Activated naive CD4-positive, alpha-beta T cell treated with anti-CD3 and anti-CD28 coated beads for 36 hours (primary cell): ENCODE results near the gene PTPN9. TPM values are rescaled to one million over a fixed set of nuclear protein-coding genes. Genes with fewer than 3 reads are reported as not detected.

Experiments
- CTCF ChIA-PET: fragments of 350-600 bp; sonication (Branson Sonifier 250); formaldehyde crosslinking; loops from one replicate; lab custom pipeline; 2021; ENCODE audit warnings: antibody characterized with exemption; lab: Charles Lee
- DNase-seq: peaks from one replicate; pipeline ENCODE4 v3.0.0-alpha.2; 2020
- H3K27ac Mint-ChIP-seq: one replicate; pipeline ENCODE4 v1.8.0; 2021; ENCODE audit warnings: mild to moderate bottlenecking, mixed read lengths
- H3K27me3 Mint-ChIP-seq: one replicate; pipeline ENCODE4 v1.8.0; 2021; ENCODE audit warnings: low read depth, mixed read lengths
- H3K36me3 Mint-ChIP-seq: one replicate; pipeline ENCODE4 v1.8.0; 2021; ENCODE audit warnings: low read depth, mixed read lengths
- H3K4me1 Mint-ChIP-seq: one replicate; pipeline ENCODE4 v1.8.0; 2021; ENCODE audit warnings: low read depth, mixed read lengths
- H3K4me3 Mint-ChIP-seq: one replicate; pipeline ENCODE4 v1.8.0; 2021; ENCODE audit warnings: mild to moderate bottlenecking, moderate library complexity, mixed read lengths
- H3K9me3 Mint-ChIP-seq: one replicate; pipeline ENCODE4 v1.8.0; 2021; ENCODE audit warnings: mixed read lengths
- intact Hi-C: fragments of 100-400 bp; cut with micrococcal nuclease; formaldehyde crosslinking; loops from one replicate; pipeline ENCODE4 v1.15.1; 2023
- total RNA-seq, 2 experiments: library from RNA; stranded (reverse); gene quantifications; one replicate each; pipeline ENCODE4 v1.2.3, GENCODE V29; 2021

PTPN9 gene
- total RNA-seq: 10 to 100 TPM in 1 of 2 experiments, 1 to 10 TPM in 1; 9.5 to 10.1 TPM

- Mint-ChIP-seq H3K36me3 (peaks cover 1% of the 10 kb centered on the region), H3K9me3 (no peaks in the 10 kb centered on the region), H3K4me3 (peak within 1 kb of the TSS; percentile 90), H3K27me3 (no peaks in the 10 kb centered on the region), H3K4me1 (peaks cover 14% of the 10 kb centered on the region), H3K27ac (peak within 1 kb of the TSS; percentile 86)
- CTCF ChIA-PET: interaction anchor here (1.0 to 1.3 kb wide), 4 partner anchors 16 to 211 kb away, joined by 3 to 4 read pairs (median 3); partner anchors contain the start of gene MAN2C1
- peak; percentile 76 for DNase-seq
- intact Hi-C loops: loop anchor here (1.0 to 2.0 kb wide), 4 partner anchors 46 to 210 kb away; partner anchors contain the start of genes IMP3, MAN2C1, SIN3A and SNUPN
These were observed at the start of gene PTPN9 for GRCh38 chr15:75578948-75579920. Gene PTPN9 (minus strand): TSS chr15:75579315. CDS start chr15:75578776, 539 bp downstream.

GRCh38 chr15:75625542-75626347 is 46.6 kb upstream of the PTPN9 start, which contains the start of gene SNUPN:
Gene SNUPN (minus strand): TSS chr15:75625725. CDS start chr15:75621051, 4,674 bp downstream.
- intact Hi-C loops: loop anchor here (1.0 to 10.0 kb wide), 7 partner anchors 15 to 1164 kb away; partner anchors contain the start of genes CSK, IMP3, MAN2C1 and PTPN9
- peak within 1 kb of the TSS; percentile 99 for H3K27ac Mint-ChIP-seq
- H3K27me3 Mint-ChIP-seq: no peaks in the 10 kb centered on the region
- H3K4me1 Mint-ChIP-seq: peaks cover 41% of the 10 kb centered on the region
- peak within 1 kb of the TSS; percentile 95 for H3K4me3 Mint-ChIP-seq
- peaks cover 6% of the 10 kb centered on the region for H3K36me3 Mint-ChIP-seq
- CTCF ChIA-PET: interaction anchor here (0.7 to 2.7 kb wide), 7 partner anchors 9 to 258 kb away, joined by 3 to 24 read pairs (median 5); partner anchors contain the start of genes IMP3, MAN2C1 and SNX33
- H3K9me3 Mint-ChIP-seq: no peaks in the 10 kb centered on the region
- DNase-seq: peak; percentile 98

GRCh38 chr15:75622505-75622904 is 43.4 kb upstream of the PTPN9 start:
- H3K27ac Mint-ChIP-seq: peak overlapping the region; percentile 92

GRCh38 chr15:75620841-75621391 is 41.8 kb upstream of the PTPN9 start:
- CTCF ChIA-PET: interaction anchor here (0.9 to 1.7 kb wide), 5 partner anchors 19 to 253 kb away, joined by 3 to 8 read pairs (median 4); partner anchors contain the start of gene IMP3
- intact Hi-C loops: loop anchor here (10.0 kb wide), 1 partner anchor 836 kb away; the partner anchor contains the start of gene CSK
- Mint-ChIP-seq H3K9me3 (no peaks in the 10 kb centered on the region), H3K27ac (peak overlapping the region; percentile 92), H3K4me3 (peak overlapping the region; percentile 41), H3K36me3 (peaks cover 17% of the 10 kb centered on the region), H3K27me3 (no peaks in the 10 kb centered on the region), H3K4me1 (peaks cover 46% of the 10 kb centered on the region)
- DNase-seq: peak; percentile 34

More at GRCh38 chr15:75622505-75622904, 43.4 kb upstream of the PTPN9 start:
- H3K36me3 Mint-ChIP-seq: peaks cover 12% of the 10 kb centered on the region
- CTCF ChIA-PET: no interaction called here
- H3K9me3 Mint-ChIP-seq: no peaks in the 10 kb centered on the region
- H3K27me3 Mint-ChIP-seq: no peaks in the 10 kb centered on the region
- DNase-seq: peak; percentile 8
- no peak overlapping the region for H3K4me3 Mint-ChIP-seq
- intact Hi-C loops: loop anchor here (10.0 kb wide), 1 partner anchor 838 kb away; the partner anchor contains the start of gene CSK
- peaks cover 57% of the 10 kb centered on the region for H3K4me1 Mint-ChIP-seq

- DNase-seq: no peak
- Mint-ChIP-seq H3K4me3 (peak overlapping the region; percentile 41), H3K36me3 (peaks cover 21% of the 10 kb centered on the region), H3K4me1 (peaks cover 46% of the 10 kb centered on the region), H3K9me3 (no peaks in the 10 kb centered on the region), H3K27ac (peak overlapping the region; percentile 92), H3K27me3 (no peaks in the 10 kb centered on the region)
- CTCF ChIA-PET: interaction anchor here (0.6 to 1.7 kb wide), 8 partner anchors 20 to 438 kb away, joined by 3 to 8 read pairs (median 3); partner anchors contain the start of gene IMP3
- intact Hi-C loops: loop anchor here (10.0 kb wide), 1 partner anchor 835 kb away; the partner anchor contains the start of gene CSK
These were observed 41.1 kb upstream of the PTPN9 start for GRCh38 chr15:75620058-75620820.

GRCh38 chr15:75616766-75617165 is 37.7 kb upstream of the PTPN9 start:
- intact Hi-C loops: no loop called here
- H3K27ac Mint-ChIP-seq: no peak overlapping the region
- peaks cover 28% of the 10 kb centered on the region for H3K4me1 Mint-ChIP-seq
- H3K9me3 Mint-ChIP-seq: no peaks in the 10 kb centered on the region
- CTCF ChIA-PET: interaction anchor here (1.6 kb wide), 1 partner anchor 24 kb away, joined by 11 read pairs; the partner anchor contains the start of gene IMP3
- H3K4me3 Mint-ChIP-seq: no peak overlapping the region
- H3K36me3 Mint-ChIP-seq: peaks cover 37% of the 10 kb centered on the region
- no peaks in the 10 kb centered on the region for H3K27me3 Mint-ChIP-seq
- no peak for DNase-seq

GRCh38 chr15:75606711-75607699 is 27.9 kb upstream of the PTPN9 start:
- DNase-seq: peak; percentile 40
- Mint-ChIP-seq H3K27me3 (no peaks in the 10 kb centered on the region), H3K36me3 (peaks cover 53% of the 10 kb centered on the region), H3K9me3 (no peaks in the 10 kb centered on the region), H3K4me1 (peaks cover 43% of the 10 kb centered on the region), H3K27ac (peak overlapping the region; percentile 79), H3K4me3 (no peak overlapping the region)
- CTCF ChIA-PET: interaction anchor here (1.6 to 2.1 kb wide), 2 partner anchors 9 to 64 kb away, joined by 3 to 10 read pairs; no protein-coding TSS in a partner anchor
- intact Hi-C loops: loop anchor here (1.0 kb wide), 1 partner anchor 18 kb away; the partner anchor contains the start of gene SNUPN

- intact Hi-C loops: no loop called here
- H3K4me3 Mint-ChIP-seq: no peak overlapping the region
- no peak for DNase-seq
- CTCF ChIA-PET: interaction anchor here (2.1 kb wide), 1 partner anchor 8 kb away, joined by 10 read pairs; no protein-coding TSS in a partner anchor
- H3K27ac Mint-ChIP-seq: peak overlapping the region; percentile 79
- H3K36me3 Mint-ChIP-seq: peaks cover 58% of the 10 kb centered on the region
- peaks cover 43% of the 10 kb centered on the region for H3K4me1 Mint-ChIP-seq
- H3K27me3 Mint-ChIP-seq: no peaks in the 10 kb centered on the region
- no peaks in the 10 kb centered on the region for H3K9me3 Mint-ChIP-seq
These were observed 26.9 kb upstream of the PTPN9 start for GRCh38 chr15:75606026-75606425.

GRCh38 chr15:75599401-75599800 is 20.3 kb upstream of the PTPN9 start:
- Mint-ChIP-seq H3K36me3 (peaks cover 49% of the 10 kb centered on the region), H3K27me3 (no peaks in the 10 kb centered on the region), H3K4me1 (peaks cover 18% of the 10 kb centered on the region), H3K27ac (no peak overlapping the region), H3K4me3 (no peak overlapping the region), H3K9me3 (no peaks in the 10 kb centered on the region)
- CTCF ChIA-PET: interaction anchor here (1.2 kb wide), 1 partner anchor 85 kb away, joined by 4 read pairs; no protein-coding TSS in a partner anchor
- DNase-seq: no peak
- intact Hi-C loops: no loop called here
